Measurements from ENCODE around the gene UBE2D1.

UBE2D1 gene

GRCh38 chr10:58351616-58352578 is 17.1 kb downstream of the UBE2D1 start:
- no peak for TF ChIP-seq NFIC (IDR thresholded peaks at IDR 0.05)

GRCh38 chr10:58352956-58353610 is 18.3 kb downstream of the UBE2D1 start:
- no peak for TF ChIP-seq FOXM1 (IDR thresholded peaks at IDR 0.05; ENCODE audit: borderline replicate concordance, low read depth)
- TF ChIP-seq MAX (IDR thresholded peaks at IDR 0.05), result no peak
- no peak for TF ChIP-seq EGR1 (IDR thresholded peaks at IDR 0.05)
- no peak for TF ChIP-seq REST (IDR thresholded peaks at IDR 0.05; ENCODE audit: low read depth)
- no peak for TF ChIP-seq CREB1 (IDR thresholded peaks at IDR 0.05; ENCODE audit: low read depth)
- TF ChIP-seq YY1 (IDR thresholded peaks at IDR 0.05; ENCODE audit: low read depth), result no peak
- no peak for TF ChIP-seq NFIC (IDR thresholded peaks at IDR 0.05)
- TF ChIP-seq USF1 (IDR thresholded peaks at IDR 0.05), result no peak
- TF ChIP-seq ZBTB7A (IDR thresholded peaks at IDR 0.05; ENCODE audit: low read depth), result no peak
- TF ChIP-seq CEBPB (IDR thresholded peaks at IDR 0.05), result no peak
- no peak for TF ChIP-seq TEAD4 (IDR thresholded peaks at IDR 0.05)
- TF ChIP-seq TAF1 (IDR thresholded peaks at IDR 0.05; ENCODE audit: low read depth), result no peak
- no peak for TF ChIP-seq EP300 (IDR thresholded peaks at IDR 0.05; ENCODE audit: borderline replicate concordance)
- no peak for TF ChIP-seq TCF12 (IDR thresholded peaks at IDR 0.05; ENCODE audit: low read depth)
- no peak for TF ChIP-seq RAD21 (IDR thresholded peaks at IDR 0.05; ENCODE audit: low read depth)

GRCh38 chr10:58356756-58357155 is 21.9 kb downstream of the UBE2D1 start:
- no peak for TF ChIP-seq TAF1 (IDR thresholded peaks at IDR 0.05; ENCODE audit: low read depth)
- TF ChIP-seq RAD21 (IDR thresholded peaks at IDR 0.05; ENCODE audit: low read depth), result no peak
- TF ChIP-seq EP300 (IDR thresholded peaks at IDR 0.05; ENCODE audit: borderline replicate concordance), result no peak
- TF ChIP-seq MAX (IDR thresholded peaks at IDR 0.05), result no peak
- TF ChIP-seq USF1 (IDR thresholded peaks at IDR 0.05), result no peak
- no peak for TF ChIP-seq ZBTB7A (IDR thresholded peaks at IDR 0.05; ENCODE audit: low read depth)
- TF ChIP-seq TCF12 (IDR thresholded peaks at IDR 0.05; ENCODE audit: low read depth), result no peak
- no peak for TF ChIP-seq EGR1 (IDR thresholded peaks at IDR 0.05)
- TF ChIP-seq TEAD4 (IDR thresholded peaks at IDR 0.05), result no peak
- TF ChIP-seq CEBPB (IDR thresholded peaks at IDR 0.05), result no peak
- no peak for TF ChIP-seq FOXM1 (IDR thresholded peaks at IDR 0.05; ENCODE audit: borderline replicate concordance, low read depth)
- no peak for TF ChIP-seq CREB1 (IDR thresholded peaks at IDR 0.05; ENCODE audit: low read depth)
- TF ChIP-seq REST (IDR thresholded peaks at IDR 0.05; ENCODE audit: low read depth), result no peak
- no peak for TF ChIP-seq YY1 (IDR thresholded peaks at IDR 0.05; ENCODE audit: low read depth)
- TF ChIP-seq NFIC (IDR thresholded peaks at IDR 0.05), result no peak

GRCh38 chr10:58358314-58358933 is 23.6 kb downstream of the UBE2D1 start:
- no peak for TF ChIP-seq TCF12 (IDR thresholded peaks at IDR 0.05; ENCODE audit: low read depth)
- no peak for TF ChIP-seq CEBPB (IDR thresholded peaks at IDR 0.05)
- TF ChIP-seq EGR1 (IDR thresholded peaks at IDR 0.05), result no peak
- no peak for TF ChIP-seq TEAD4 (IDR thresholded peaks at IDR 0.05)

GRCh38 chr10:58358947-58359346 is 24.1 kb downstream of the UBE2D1 start:
- TF ChIP-seq CREB1 (IDR thresholded peaks at IDR 0.05; ENCODE audit: low read depth) (no peak), NFIC (IDR thresholded peaks at IDR 0.05) (no peak), TCF12 (IDR thresholded peaks at IDR 0.05; ENCODE audit: low read depth) (no peak), ZBTB7A (IDR thresholded peaks at IDR 0.05; ENCODE audit: low read depth) (no peak), REST (IDR thresholded peaks at IDR 0.05; ENCODE audit: low read depth) (no peak), EGR1 (IDR thresholded peaks at IDR 0.05) (no peak), EP300 (IDR thresholded peaks at IDR 0.05; ENCODE audit: borderline replicate concordance) (no peak), MAX (IDR thresholded peaks at IDR 0.05) (no peak), TAF1 (IDR thresholded peaks at IDR 0.05; ENCODE audit: low read depth) (no peak), FOXM1 (IDR thresholded peaks at IDR 0.05; ENCODE audit: borderline replicate concordance, low read depth) (no peak), TEAD4 (IDR thresholded peaks at IDR 0.05) (no peak), YY1 (IDR thresholded peaks at IDR 0.05; ENCODE audit: low read depth) (no peak), CEBPB (IDR thresholded peaks at IDR 0.05) (no peak), USF1 (IDR thresholded peaks at IDR 0.05) (no peak), RAD21 (IDR thresholded peaks at IDR 0.05; ENCODE audit: low read depth) (no peak)
